Gastrocnemius medialis (tissue), 4 donors: ENCODE data around the gene TCEA2. TPM values are rescaled to one million over a fixed set of nuclear protein-coding genes. Genes with fewer than 3 reads are reported as not detected.

Source experiments
- ATAC-seq, 2 donors: fragments of 150-250 bp; one replicate each; pipeline ENCODE4 v1.9.1; 2016
- DNase-seq, 2 donors: peaks; one replicate each; pipeline ENCODE4 v3.0.0-alpha.2; 2019
- H3K27ac ChIP-seq, 4 donors: fragments of 200-600 bp; sonication (generic); 1 replicate in 1 of 4; 2 replicates in 3 of 4; pipeline ENCODE4 v1.5.1; 2016 to 2018; ENCODE audit warnings: mild to moderate bottlenecking in 2 of 4, moderate library complexity in 1 of 4
- H3K27me3 ChIP-seq, 3 donors: fragments of 200-600 bp; sonication (generic) in 2 of 3; 1 replicate in 1 of 3; 2 replicates in 2 of 3; pipeline versions ENCODE4 v1.5.1 to v1.6.0; 2016 to 2019; ENCODE audit warnings: mild to moderate bottlenecking in 1 of 3, moderate library complexity in 1 of 3
- H3K36me3 ChIP-seq, 2 donors: fragments of 200-600 bp; sonication (generic) in 1 of 2; one replicate each; pipeline ENCODE4 v1.5.1; 2017 to 2018
- H3K4me1 ChIP-seq, 2 donors: fragments of 200-600 bp; sonication (generic) in 1 of 2; one replicate each; pipeline ENCODE4 v1.5.1; 2016 to 2017; ENCODE audit warnings: mild to moderate bottlenecking in 2 of 2
- H3K4me3 ChIP-seq, 4 donors: fragments of 200-600 bp; sonication (generic) in 3 of 4; 1 replicate in 1 of 4; 2 replicates in 3 of 4; pipeline ENCODE4 v1.5.1; 2016 to 2019; ENCODE audit warnings: mild to moderate bottlenecking in 2 of 4
- H3K9me3 ChIP-seq, 3 donors: fragments of 200-600 bp; sonication (generic) in 2 of 3; 1 replicate in 1 of 3; 2 replicates in 2 of 3; pipeline ENCODE4 v1.5.1; 2016 to 2019
- CTCF ChIP-seq, 5 experiments: fragments of 450-650 bp in 3 of 5; fragments of 200-600 bp in 2 of 5; sonication (generic) in 2 of 5; IDR thresholded peaks in 4 of 5; conservative IDR thresholded peaks in 1 of 5; 1 replicate in 4 of 5; 2 replicates in 1 of 5; pipeline ENCODE4 v1.5.1; 2016 to 2019; ENCODE audit warnings: antibody characterized with exemption in 5 of 5, mild to moderate bottlenecking in 3 of 5, moderate library complexity in 3 of 5
- POLR2A ChIP-seq, 2 donors: fragments of 450-650 bp; IDR thresholded peaks; one replicate each; pipeline ENCODE4 v1.6.1; 2017; ENCODE audit warnings: antibody characterized with exemption in 2 of 2, mild to moderate bottlenecking in 2 of 2, moderate library complexity in 2 of 2
- in situ Hi-C, 4 donors: fragments of 200-750 bp; cut with MboI; loops; one replicate each; pipeline versions ENCODE4 v1.15.0 to v1.8.0; 2017; ENCODE audit warnings: low sequenced_read_pairs in 4 of 4
- intact Hi-C: fragments of 100-400 bp; cut with DNase I; formaldehyde crosslinking; loops from one replicate; pipeline ENCODE4 v1.15.1; 2023; ENCODE audit warnings: low total_unique reads
- total RNA-seq, 4 donors: library from RNA; depleted of rRNA; stranded (reverse); fragments of >200 nt; gene quantifications; one replicate each; pipeline versions ENCODE4 v1.1.0 to v1.2.3, GENCODE V29; 2016

The TCEA2 gene
- total RNA-seq, 4 donors from 2014 or later: 8.4 to 21.0 (median 8.8) TPM

- Histone ChIP-seq H3K4me1 (no peaks in the 10 kb centered on the region), H3K36me3 (peaks cover 0 to 58% of the 10 kb centered on the region in 2 donors), H3K27me3 (peaks cover 12 to 14% (median 14%) of the 10 kb centered on the region in 3 donors), H3K9me3 (no peaks in the 10 kb centered on the region), H3K27ac (no peak overlapping the region), H3K4me3 (no peak overlapping the region)
- intact Hi-C loops (no loop called here), in situ Hi-C loops (no loop called here)
- DNase-seq (no peak), ATAC-seq (no peak)
- TF ChIP-seq POLR2A (IDR thresholded peaks at IDR 0.05) (no peak), CTCF (IDR thresholded peaks at IDR 0.05 in 4 of 5, conservative IDR thresholded peaks at IDR 0.05 in 1 of 5) (no peak)
Measured at GRCh38 chr20:64032706-64033624, 30.0 kb upstream of the TCEA2 start.

DNA sequence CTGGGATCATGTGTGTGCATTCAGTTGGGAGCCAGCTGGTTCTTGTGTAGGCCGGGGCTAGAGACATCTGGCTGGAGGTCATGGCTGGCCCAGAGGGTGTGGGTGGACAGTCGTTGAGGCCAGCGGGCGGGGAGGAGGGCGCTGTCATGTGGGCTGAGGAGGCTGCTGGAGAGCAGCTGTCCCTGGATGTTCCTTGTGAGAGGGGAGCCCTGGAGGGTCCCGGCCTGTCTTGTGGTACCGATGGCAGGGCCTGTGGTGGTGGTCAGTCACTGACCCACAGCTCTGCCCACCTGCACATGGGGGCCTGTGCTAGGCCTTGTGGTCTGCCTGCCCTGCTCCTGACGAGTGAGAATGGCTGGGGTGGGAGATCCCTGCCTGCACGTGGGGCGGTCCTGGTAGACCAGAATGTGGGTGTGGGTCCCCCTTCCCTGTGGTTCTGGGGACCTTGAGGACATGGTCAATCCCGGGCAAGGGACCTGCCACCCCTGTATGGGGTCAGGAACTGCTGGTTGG, 29.0 kb upstream of the TCEA2 start:
- Histone ChIP-seq H3K4me3 (no peak overlapping the region), H3K27me3 (peaks cover 17 to 23% (median 17%) of the 10 kb centered on the region in 3 donors), H3K27ac (no peak overlapping the region), H3K36me3 (peaks cover 0 to 47% of the 10 kb centered on the region in 2 donors), H3K9me3 (no peaks in the 10 kb centered on the region), H3K4me1 (peaks cover 0 to 4% of the 10 kb centered on the region in 2 donors)
- TF ChIP-seq POLR2A (IDR thresholded peaks at IDR 0.05) (no peak), CTCF (IDR thresholded peaks at IDR 0.05 in 4 of 5, conservative IDR thresholded peaks at IDR 0.05 in 1 of 5) (no peak)
- ATAC-seq (no peak), DNase-seq (no peak)
- intact Hi-C loops (no loop called here), in situ Hi-C loops (no loop called here)

- peaks cover 0 to 8% of the 10 kb centered on the region in 2 donors for H3K4me1 ChIP-seq
- H3K27ac ChIP-seq: no peak overlapping the region
- no peak for DNase-seq
- H3K9me3 ChIP-seq: no peaks in the 10 kb centered on the region
- TF ChIP-seq POLR2A (IDR thresholded peaks at IDR 0.05) (no peak), CTCF (IDR thresholded peaks at IDR 0.05 in 4 of 5, conservative IDR thresholded peaks at IDR 0.05 in 1 of 5) (no peak)
- intact Hi-C loops: no loop called here
- H3K27me3 ChIP-seq: peaks cover 27 to 32% (median 29%) of the 10 kb centered on the region in 3 donors
- in situ Hi-C loops: no loop called here
- H3K4me3 ChIP-seq: no peak overlapping the region
- no peak for ATAC-seq
- H3K36me3 ChIP-seq: peaks cover 0 to 35% of the 10 kb centered on the region in 2 donors
Measured at GRCh38 chr20:64035066-64035932, 27.7 kb upstream of the TCEA2 start.

DNA sequence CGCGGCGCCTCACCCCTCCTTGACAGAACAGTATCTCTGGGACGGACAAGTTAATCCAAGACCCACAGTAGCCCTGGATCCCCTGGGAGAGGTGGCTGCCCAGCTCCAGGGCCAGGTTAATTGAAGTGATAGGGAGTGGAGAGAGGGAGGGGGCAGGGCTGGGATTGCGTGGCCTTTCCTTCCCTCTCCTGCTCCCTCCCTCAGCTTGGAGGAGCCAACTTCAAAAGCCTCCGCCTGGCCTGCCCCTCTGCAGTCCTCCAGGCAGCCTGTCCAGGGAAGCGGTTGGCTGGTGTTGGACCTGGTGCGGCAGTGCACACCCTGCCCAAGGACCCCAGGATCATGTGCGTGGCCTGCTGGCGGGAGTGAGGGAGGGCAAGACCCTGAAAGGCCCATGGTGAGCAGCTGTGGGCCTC, 27.1 kb upstream of the TCEA2 start, which contains the start of gene C20orf204:
C20orf204 (plus strand) TSS at position 250 of the 413 bp plus-strand sequence; CDS start at position 392, 142 bp downstream.
- DNase-seq (no peak), ATAC-seq (no peak)
- in situ Hi-C loops (no loop called here), intact Hi-C loops (no loop called here)
- H3K36me3 ChIP-seq: peaks cover 0 to 28% of the 10 kb centered on the region in 2 donors
- no peak within 1 kb of the TSS for H3K4me3 ChIP-seq
- no peaks in the 10 kb centered on the region for H3K9me3 ChIP-seq
- H3K4me1 ChIP-seq: peaks cover 0 to 8% of the 10 kb centered on the region in 2 donors
- TF ChIP-seq CTCF (IDR thresholded peaks at IDR 0.05 in 4 of 5, conservative IDR thresholded peaks at IDR 0.05 in 1 of 5) (no peak), POLR2A (IDR thresholded peaks at IDR 0.05) (no peak)
- H3K27ac ChIP-seq: no peak within 1 kb of the TSS
- H3K27me3 ChIP-seq: peaks cover 27 to 38% (median 35%) of the 10 kb centered on the region in 3 donors
